WTC11 (cell line): ENCODE measurements around the gene MRPL22. TPM values are rescaled to one million over a fixed set of nuclear protein-coding genes. Genes with fewer than 3 reads are reported as not detected.

ENCODE experiments used
- ATAC-seq: fragments of 200-7000 bp; cut with Tn5 transposase; 2 replicates; pipeline ENCODE4 v1.10.0; 2021; ENCODE audit warnings: mild to moderate bottlenecking, moderate library complexity
- CTCF ChIA-PET: fragments of 300-600 bp; sonication (Branson Sonifier 250); formaldehyde crosslinking; loops from one replicate; lab custom pipeline; 2021; ENCODE audit warnings: antibody characterized with exemption; lab: Charles Lee
- POLR2A ChIA-PET: fragments of 350-600 bp; sonication (Branson Sonifier 250); formaldehyde crosslinking; loops from one replicate; lab custom pipeline; 2021; ENCODE audit warnings: antibody characterized with exemption; lab: Charles Lee
- DNase-seq: peaks from one replicate; pipeline ENCODE4 v3.0.0; 2021; ENCODE audit warnings: low spot score
- H3K27ac Mint-ChIP-seq: 2 replicates; pipeline ENCODE4 v1.8.0; 2021; ENCODE audit warnings: mixed read lengths
- H3K27me3 Mint-ChIP-seq: 2 replicates; pipeline ENCODE4 v1.8.0; 2021; ENCODE audit warnings: low read depth, mild to moderate bottlenecking, moderate library complexity, mixed read lengths
- H3K36me3 Mint-ChIP-seq: 2 replicates; pipeline ENCODE4 v1.8.0; 2021; ENCODE audit warnings: mixed read lengths
- H3K4me1 Mint-ChIP-seq: 2 replicates; pipeline ENCODE4 v1.8.0; 2022; ENCODE audit warnings: mixed read lengths
- H3K4me3 Mint-ChIP-seq: 2 replicates; pipeline ENCODE4 v1.8.0; 2021; ENCODE audit warnings: mild to moderate bottlenecking, moderate library complexity, mixed read lengths
- H3K9me3 Mint-ChIP-seq: 2 replicates; pipeline ENCODE4 v1.8.0; 2021; ENCODE audit warnings: mixed read lengths
- CBFB ChIP-seq: sonication (generic); formaldehyde crosslinking; IDR thresholded peaks from 2 replicates; pipeline ENCODE4 v1.8.1; 2022; ENCODE audit warnings: mild to moderate bottlenecking, low read depth, missing genetic modification reagents
- CREM ChIP-seq: sonication (generic); formaldehyde crosslinking; IDR thresholded peaks from 2 replicates; pipeline ENCODE4 v1.8.1; 2022; ENCODE audit warnings: mild to moderate bottlenecking, missing genetic modification reagents, moderate library complexity
- FOXJ3 ChIP-seq: sonication (generic); formaldehyde crosslinking; IDR thresholded peaks from 2 replicates; pipeline ENCODE4 v1.9.0; 2021; ENCODE audit warnings: missing genetic modification reagents, mild to moderate bottlenecking, borderline replicate concordance
- JUN ChIP-seq: sonication (generic); formaldehyde crosslinking; IDR thresholded peaks from 2 replicates; pipeline ENCODE4 v1.8.0; 2023; ENCODE audit warnings: mild to moderate bottlenecking, missing genetic modification reagents
- PRRX2 ChIP-seq: fragments of 250-450 bp; sonication (Bioruptor Pico); IDR thresholded peaks from 2 replicates; pipeline ENCODE4 v1.8.0; 2021; ENCODE audit warnings: mild to moderate bottlenecking
- SOX15 ChIP-seq: fragments of 250-450 bp; sonication (Bioruptor Pico); IDR thresholded peaks from 2 replicates; pipeline ENCODE4 v1.9.0; 2021; ENCODE audit warnings: mild to moderate bottlenecking
- ZNF138 ChIP-seq: sonication (generic); formaldehyde crosslinking; conservative IDR thresholded peaks from 2 replicates; pipeline ENCODE4 v1.8.1; 2022; ENCODE audit warnings: mild to moderate bottlenecking, moderate library complexity, missing genetic modification reagents
- ZNF423 ChIP-seq: fragments of 250-450 bp; sonication (Bioruptor Pico); IDR thresholded peaks from 2 replicates; pipeline ENCODE4 v2.1.2; 2022; ENCODE audit warnings: mild to moderate bottlenecking, moderate library complexity
- ZNF671 ChIP-seq: fragments of 250-450 bp; sonication (Bioruptor Pico); IDR thresholded peaks from 2 replicates; pipeline ENCODE4 v1.8.0; 2021; ENCODE audit warnings: mild to moderate bottlenecking
- total RNA-seq: library from RNA; stranded (reverse); gene quantifications from 3 replicates; pipeline ENCODE4 v1.2.3, GENCODE V29; 2021
- TF ChIP-seq, protein P1 (sequence below): sonication (generic); formaldehyde crosslinking; IDR thresholded peaks from 2 replicates; pipeline ENCODE4 v1.8.1; 2023; ENCODE audit warnings: mild to moderate bottlenecking, missing genetic modification reagents, borderline replicate concordance
- TF ChIP-seq, protein P2 (sequence below): fragments of 250-450 bp; sonication (Bioruptor Pico); IDR thresholded peaks from 2 replicates; pipeline ENCODE4 v1.9.0; 2021; ENCODE audit warnings: moderate library complexity, mild to moderate bottlenecking, inconsistent platforms, borderline replicate concordance
- TF ChIP-seq, protein P3 (sequence below): fragments of 250-450 bp; sonication (Bioruptor Pico); IDR thresholded peaks from 2 replicates; pipeline ENCODE4 v1.9.0; 2021; ENCODE audit warnings: mild to moderate bottlenecking
- TF ChIP-seq, protein P4 (sequence below): sonication (generic); formaldehyde crosslinking; IDR thresholded peaks from 2 replicates; pipeline ENCODE4 v1.8.0; 2022; ENCODE audit warnings: mild to moderate bottlenecking, missing genetic modification reagents
- TF ChIP-seq, protein P5 (sequence below): sonication (generic); formaldehyde crosslinking; IDR thresholded peaks from 2 replicates; pipeline ENCODE4 v1.8.0; 2022; ENCODE audit warnings: mild to moderate bottlenecking, missing genetic modification reagents
- TF ChIP-seq, protein P6 (sequence below): fragments of 200-600 bp; IDR thresholded peaks from 2 replicates; pipeline ENCODE4 v1.8.0; 2022; ENCODE audit warnings: antibody characterized with exemption
- TF ChIP-seq, protein P7 (sequence below): sonication (generic); formaldehyde crosslinking; IDR thresholded peaks from 2 replicates; pipeline ENCODE4 v1.8.0; 2022; ENCODE audit warnings: missing genetic modification reagents
- TF ChIP-seq, protein P8 (sequence below): fragments of 250-450 bp; sonication (Bioruptor Pico); IDR thresholded peaks from 2 replicates; pipeline ENCODE4 v2.1.2; 2022; ENCODE audit warnings: mild to moderate bottlenecking, moderate library complexity

The MRPL22 gene
- total RNA-seq, 1 experiment from 2014 or later = 52.0 TPM

DNA sequence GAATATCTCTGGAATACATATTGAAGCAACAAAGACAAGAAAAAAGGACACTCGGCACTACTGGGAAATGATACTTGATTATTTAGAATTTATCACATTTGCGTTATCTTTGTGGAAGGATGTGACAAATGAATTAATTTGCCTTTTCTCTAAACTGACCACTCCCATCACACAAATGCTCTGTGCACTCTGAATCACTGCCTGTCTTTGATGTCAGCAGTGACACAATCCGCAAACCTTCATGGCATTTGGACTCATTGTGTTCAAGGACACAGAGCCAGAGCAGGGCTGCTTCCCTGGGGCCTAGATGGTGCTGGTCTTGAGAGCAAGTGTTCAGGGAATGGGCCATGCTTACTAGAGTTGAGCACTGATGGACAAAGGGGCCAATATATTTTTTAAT, 67.8 kb downstream of the MRPL22 start (continued):
- TF ChIP-seq, protein P1, sequence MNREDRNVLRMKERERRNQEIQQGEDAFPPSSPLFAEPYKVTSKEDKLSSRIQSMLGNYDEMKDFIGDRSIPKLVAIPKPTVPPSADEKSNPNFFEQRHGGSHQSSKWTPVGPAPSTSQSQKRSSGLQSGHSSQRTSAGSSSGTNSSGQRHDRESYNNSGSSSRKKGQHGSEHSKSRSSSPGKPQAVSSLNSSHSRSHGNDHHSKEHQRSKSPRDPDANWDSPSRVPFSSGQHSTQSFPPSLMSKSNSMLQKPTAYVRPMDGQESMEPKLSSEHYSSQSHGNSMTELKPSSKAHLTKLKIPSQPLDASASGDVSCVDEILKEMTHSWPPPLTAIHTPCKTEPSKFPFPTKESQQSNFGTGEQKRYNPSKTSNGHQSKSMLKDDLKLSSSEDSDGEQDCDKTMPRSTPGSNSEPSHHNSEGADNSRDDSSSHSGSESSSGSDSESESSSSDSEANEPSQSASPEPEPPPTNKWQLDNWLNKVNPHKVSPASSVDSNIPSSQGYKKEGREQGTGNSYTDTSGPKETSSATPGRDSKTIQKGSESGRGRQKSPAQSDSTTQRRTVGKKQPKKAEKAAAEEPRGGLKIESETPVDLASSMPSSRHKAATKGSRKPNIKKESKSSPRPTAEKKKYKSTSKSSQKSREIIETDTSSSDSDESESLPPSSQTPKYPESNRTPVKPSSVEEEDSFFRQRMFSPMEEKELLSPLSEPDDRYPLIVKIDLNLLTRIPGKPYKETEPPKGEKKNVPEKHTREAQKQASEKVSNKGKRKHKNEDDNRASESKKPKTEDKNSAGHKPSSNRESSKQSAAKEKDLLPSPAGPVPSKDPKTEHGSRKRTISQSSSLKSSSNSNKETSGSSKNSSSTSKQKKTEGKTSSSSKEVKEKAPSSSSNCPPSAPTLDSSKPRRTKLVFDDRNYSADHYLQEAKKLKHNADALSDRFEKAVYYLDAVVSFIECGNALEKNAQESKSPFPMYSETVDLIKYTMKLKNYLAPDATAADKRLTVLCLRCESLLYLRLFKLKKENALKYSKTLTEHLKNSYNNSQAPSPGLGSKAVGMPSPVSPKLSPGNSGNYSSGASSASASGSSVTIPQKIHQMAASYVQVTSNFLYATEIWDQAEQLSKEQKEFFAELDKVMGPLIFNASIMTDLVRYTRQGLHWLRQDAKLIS (CRISPR knock-in tag) = no peak
- TF ChIP-seq JUN (no peak), ZNF423 (CRISPR knock-in tag) (no peak)
- TF ChIP-seq, protein P2, sequence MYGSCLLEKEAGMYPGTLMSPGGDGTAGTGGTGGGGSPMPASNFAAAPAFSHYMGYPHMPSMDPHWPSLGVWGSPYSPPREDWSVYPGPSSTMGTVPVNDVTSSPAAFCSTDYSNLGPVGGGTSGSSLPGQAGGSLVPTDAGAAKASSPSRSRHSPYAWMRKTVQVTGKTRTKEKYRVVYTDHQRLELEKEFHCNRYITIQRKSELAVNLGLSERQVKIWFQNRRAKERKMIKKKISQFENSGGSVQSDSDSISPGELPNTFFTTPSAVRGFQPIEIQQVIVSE = no peak

DNA sequence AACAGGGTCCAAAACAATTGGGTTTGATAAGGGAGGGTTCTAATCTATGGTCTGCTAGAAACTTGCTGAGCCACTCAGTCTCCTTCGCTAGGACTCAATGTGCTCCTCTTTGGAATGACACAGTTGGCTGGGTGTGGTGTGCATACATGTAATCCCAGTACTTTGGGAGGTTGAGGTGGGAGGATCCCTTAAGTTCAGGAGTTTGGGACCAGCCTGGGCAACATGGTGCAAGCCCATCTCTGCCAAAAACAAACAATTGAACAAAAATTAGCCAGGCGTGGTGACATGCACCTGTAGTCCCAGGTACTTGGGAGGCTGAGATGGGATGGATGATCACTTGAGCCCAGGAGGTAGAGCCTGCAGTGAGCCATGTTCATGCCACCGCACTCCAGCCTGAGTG, 70.0 kb downstream of the MRPL22 start:
- no peak overlapping the region for H3K4me3 Mint-ChIP-seq
- no peaks in the 10 kb centered on the region for H3K36me3 Mint-ChIP-seq
- ATAC-seq (no peak), DNase-seq (no peak)
- H3K27me3 Mint-ChIP-seq = peaks cover 7% of the 10 kb centered on the region
- TF ChIP-seq, protein P2 = no peak
- TF ChIP-seq, protein P3, sequence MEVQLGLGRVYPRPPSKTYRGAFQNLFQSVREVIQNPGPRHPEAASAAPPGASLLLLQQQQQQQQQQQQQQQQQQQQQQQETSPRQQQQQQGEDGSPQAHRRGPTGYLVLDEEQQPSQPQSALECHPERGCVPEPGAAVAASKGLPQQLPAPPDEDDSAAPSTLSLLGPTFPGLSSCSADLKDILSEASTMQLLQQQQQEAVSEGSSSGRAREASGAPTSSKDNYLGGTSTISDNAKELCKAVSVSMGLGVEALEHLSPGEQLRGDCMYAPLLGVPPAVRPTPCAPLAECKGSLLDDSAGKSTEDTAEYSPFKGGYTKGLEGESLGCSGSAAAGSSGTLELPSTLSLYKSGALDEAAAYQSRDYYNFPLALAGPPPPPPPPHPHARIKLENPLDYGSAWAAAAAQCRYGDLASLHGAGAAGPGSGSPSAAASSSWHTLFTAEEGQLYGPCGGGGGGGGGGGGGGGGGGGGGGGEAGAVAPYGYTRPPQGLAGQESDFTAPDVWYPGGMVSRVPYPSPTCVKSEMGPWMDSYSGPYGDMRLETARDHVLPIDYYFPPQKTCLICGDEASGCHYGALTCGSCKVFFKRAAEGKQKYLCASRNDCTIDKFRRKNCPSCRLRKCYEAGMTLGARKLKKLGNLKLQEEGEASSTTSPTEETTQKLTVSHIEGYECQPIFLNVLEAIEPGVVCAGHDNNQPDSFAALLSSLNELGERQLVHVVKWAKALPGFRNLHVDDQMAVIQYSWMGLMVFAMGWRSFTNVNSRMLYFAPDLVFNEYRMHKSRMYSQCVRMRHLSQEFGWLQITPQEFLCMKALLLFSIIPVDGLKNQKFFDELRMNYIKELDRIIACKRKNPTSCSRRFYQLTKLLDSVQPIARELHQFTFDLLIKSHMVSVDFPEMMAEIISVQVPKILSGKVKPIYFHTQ (CRISPR knock-in tag) = no peak
- TF ChIP-seq CBFB (CRISPR knock-in tag) (no peak), FOXJ3 (CRISPR knock-in tag) (no peak), SOX15 (CRISPR knock-in tag) (no peak), ZNF423 (CRISPR knock-in tag) (no peak), ZNF671 (CRISPR knock-in tag) (no peak), ZNF138 (no peak), PRRX2 (CRISPR knock-in tag) (no peak), CREM (CRISPR knock-in tag) (no peak)
- TF ChIP-seq, protein P4, sequence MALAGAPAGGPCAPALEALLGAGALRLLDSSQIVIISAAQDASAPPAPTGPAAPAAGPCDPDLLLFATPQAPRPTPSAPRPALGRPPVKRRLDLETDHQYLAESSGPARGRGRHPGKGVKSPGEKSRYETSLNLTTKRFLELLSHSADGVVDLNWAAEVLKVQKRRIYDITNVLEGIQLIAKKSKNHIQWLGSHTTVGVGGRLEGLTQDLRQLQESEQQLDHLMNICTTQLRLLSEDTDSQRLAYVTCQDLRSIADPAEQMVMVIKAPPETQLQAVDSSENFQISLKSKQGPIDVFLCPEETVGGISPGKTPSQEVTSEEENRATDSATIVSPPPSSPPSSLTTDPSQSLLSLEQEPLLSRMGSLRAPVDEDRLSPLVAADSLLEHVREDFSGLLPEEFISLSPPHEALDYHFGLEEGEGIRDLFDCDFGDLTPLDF = no peak
- TF ChIP-seq, protein P5, sequence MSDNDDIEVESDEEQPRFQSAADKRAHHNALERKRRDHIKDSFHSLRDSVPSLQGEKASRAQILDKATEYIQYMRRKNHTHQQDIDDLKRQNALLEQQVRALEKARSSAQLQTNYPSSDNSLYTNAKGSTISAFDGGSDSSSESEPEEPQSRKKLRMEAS (CRISPR knock-in tag) = no peak
- TF ChIP-seq, protein P6, sequence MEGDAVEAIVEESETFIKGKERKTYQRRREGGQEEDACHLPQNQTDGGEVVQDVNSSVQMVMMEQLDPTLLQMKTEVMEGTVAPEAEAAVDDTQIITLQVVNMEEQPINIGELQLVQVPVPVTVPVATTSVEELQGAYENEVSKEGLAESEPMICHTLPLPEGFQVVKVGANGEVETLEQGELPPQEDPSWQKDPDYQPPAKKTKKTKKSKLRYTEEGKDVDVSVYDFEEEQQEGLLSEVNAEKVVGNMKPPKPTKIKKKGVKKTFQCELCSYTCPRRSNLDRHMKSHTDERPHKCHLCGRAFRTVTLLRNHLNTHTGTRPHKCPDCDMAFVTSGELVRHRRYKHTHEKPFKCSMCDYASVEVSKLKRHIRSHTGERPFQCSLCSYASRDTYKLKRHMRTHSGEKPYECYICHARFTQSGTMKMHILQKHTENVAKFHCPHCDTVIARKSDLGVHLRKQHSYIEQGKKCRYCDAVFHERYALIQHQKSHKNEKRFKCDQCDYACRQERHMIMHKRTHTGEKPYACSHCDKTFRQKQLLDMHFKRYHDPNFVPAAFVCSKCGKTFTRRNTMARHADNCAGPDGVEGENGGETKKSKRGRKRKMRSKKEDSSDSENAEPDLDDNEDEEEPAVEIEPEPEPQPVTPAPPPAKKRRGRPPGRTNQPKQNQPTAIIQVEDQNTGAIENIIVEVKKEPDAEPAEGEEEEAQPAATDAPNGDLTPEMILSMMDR = no peak
- TF ChIP-seq, protein P7, sequence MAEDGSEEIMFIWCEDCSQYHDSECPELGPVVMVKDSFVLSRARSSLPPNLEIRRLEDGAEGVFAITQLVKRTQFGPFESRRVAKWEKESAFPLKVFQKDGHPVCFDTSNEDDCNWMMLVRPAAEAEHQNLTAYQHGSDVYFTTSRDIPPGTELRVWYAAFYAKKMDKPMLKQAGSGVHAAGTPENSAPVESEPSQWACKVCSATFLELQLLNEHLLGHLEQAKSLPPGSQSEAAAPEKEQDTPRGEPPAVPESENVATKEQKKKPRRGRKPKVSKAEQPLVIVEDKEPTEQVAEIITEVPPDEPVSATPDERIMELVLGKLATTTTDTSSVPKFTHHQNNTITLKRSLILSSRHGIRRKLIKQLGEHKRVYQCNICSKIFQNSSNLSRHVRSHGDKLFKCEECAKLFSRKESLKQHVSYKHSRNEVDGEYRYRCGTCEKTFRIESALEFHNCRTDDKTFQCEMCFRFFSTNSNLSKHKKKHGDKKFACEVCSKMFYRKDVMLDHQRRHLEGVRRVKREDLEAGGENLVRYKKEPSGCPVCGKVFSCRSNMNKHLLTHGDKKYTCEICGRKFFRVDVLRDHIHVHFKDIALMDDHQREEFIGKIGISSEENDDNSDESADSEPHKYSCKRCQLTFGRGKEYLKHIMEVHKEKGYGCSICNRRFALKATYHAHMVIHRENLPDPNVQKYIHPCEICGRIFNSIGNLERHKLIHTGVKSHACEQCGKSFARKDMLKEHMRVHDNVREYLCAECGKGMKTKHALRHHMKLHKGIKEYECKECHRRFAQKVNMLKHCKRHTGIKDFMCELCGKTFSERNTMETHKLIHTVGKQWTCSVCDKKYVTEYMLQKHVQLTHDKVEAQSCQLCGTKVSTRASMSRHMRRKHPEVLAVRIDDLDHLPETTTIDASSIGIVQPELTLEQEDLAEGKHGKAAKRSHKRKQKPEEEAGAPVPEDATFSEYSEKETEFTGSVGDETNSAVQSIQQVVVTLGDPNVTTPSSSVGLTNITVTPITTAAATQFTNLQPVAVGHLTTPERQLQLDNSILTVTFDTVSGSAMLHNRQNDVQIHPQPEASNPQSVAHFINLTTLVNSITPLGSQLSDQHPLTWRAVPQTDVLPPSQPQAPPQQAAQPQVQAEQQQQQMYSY (CRISPR knock-in tag) = no peak
- TF ChIP-seq, protein P8, sequence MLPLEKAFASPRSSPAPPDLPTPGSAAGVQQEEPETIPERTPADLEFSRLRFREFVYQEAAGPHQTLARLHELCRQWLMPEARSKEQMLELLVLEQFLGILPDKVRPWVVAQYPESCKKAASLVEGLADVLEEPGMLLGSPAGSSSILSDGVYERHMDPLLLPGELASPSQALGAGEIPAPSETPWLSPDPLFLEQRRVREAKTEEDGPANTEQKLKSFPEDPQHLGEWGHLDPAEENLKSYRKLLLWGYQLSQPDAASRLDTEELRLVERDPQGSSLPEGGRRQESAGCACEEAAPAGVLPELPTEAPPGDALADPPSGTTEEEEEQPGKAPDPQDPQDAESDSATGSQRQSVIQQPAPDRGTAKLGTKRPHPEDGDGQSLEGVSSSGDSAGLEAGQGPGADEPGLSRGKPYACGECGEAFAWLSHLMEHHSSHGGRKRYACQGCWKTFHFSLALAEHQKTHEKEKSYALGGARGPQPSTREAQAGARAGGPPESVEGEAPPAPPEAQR (CRISPR knock-in tag) = no peak
- ChIA-PET POLR2A (no interaction called here), CTCF (interaction anchor here (0.6 kb wide), 1 partner anchor 745 kb away, joined by 3 read pairs; no protein-coding TSS in a partner anchor)
- no peaks in the 10 kb centered on the region for H3K4me1 Mint-ChIP-seq
- peaks cover 16% of the 10 kb centered on the region for H3K9me3 Mint-ChIP-seq
- H3K27ac Mint-ChIP-seq = no peak overlapping the region
